H9 (cell line): ENCODE data around the gene DBF4. TPM values are rescaled to one million over a fixed set of nuclear protein-coding genes. Genes with fewer than 3 reads are reported as not detected.
A peak's percentile ranks its signal among the peaks of the same experiment; 100 is the strongest.
"Not testable (repeated sequence)": the region's sequence is repeated elsewhere in the genome, so short reads cannot be mapped to it uniquely, and the experiment has no call there.

ENCODE experiments used
- DNase-seq: peaks from one replicate; pipeline ENCODE4 v3.0.0-alpha.2; 2017
- H2AFZ ChIP-seq: one replicate; pipeline ENCODE4 v1.6.1; 2013; ENCODE audit warnings: mild to moderate bottlenecking, low read length, control low read depth, moderate library complexity
- H2AK5ac ChIP-seq: 2 replicates; pipeline ENCODE4 v1.6.1; 2013; ENCODE audit warnings: low read length, control low read depth, mixed read lengths; ENCODE audit not compliant: insufficient read length
- H2BK120ac ChIP-seq: one replicate; pipeline ENCODE4 v1.6.1; 2013; ENCODE audit warnings: low read depth, mild to moderate bottlenecking, low read length, control low read depth, inconsistent platforms; ENCODE audit not compliant: poor library complexity, severe bottlenecking
- H2BK12ac ChIP-seq: 2 replicates; pipeline ENCODE4 v1.6.1; 2013; ENCODE audit warnings: low read length, control low read depth, mixed read lengths, low read depth; ENCODE audit not compliant: insufficient read length
- H2BK15ac ChIP-seq: 2 replicates; pipeline ENCODE4 v1.6.1; 2013; ENCODE audit warnings: low read depth, low read length, control low read depth
- H2BK20ac ChIP-seq: one replicate; pipeline ENCODE4 v1.6.1; 2013; ENCODE audit warnings: low read depth, mild to moderate bottlenecking, low read length, control low read depth, inconsistent platforms; ENCODE audit not compliant: poor library complexity, severe bottlenecking
- H2BK5ac ChIP-seq: 2 replicates; pipeline ENCODE4 v1.6.1; 2013; ENCODE audit warnings: low read length, control low read depth, mixed read lengths; ENCODE audit not compliant: insufficient read length
- H3K14ac ChIP-seq: 2 replicates; pipeline ENCODE4 v1.6.1; 2013; ENCODE audit warnings: low read length, control low read depth; ENCODE audit not compliant: insufficient read depth
- H3K18ac ChIP-seq: 2 replicates; pipeline ENCODE4 v1.6.1; 2013; ENCODE audit warnings: low read depth, mild to moderate bottlenecking, mixed read lengths, low read length, control low read depth; ENCODE audit not compliant: insufficient read length
- H3K23ac ChIP-seq: 2 replicates; pipeline ENCODE4 v1.6.1; 2013; ENCODE audit warnings: low read length, control low read depth, mixed read lengths, low read depth; ENCODE audit not compliant: insufficient read length
- H3K23me2 ChIP-seq: 2 replicates; pipeline ENCODE4 v1.6.1; 2013; ENCODE audit warnings: low read depth, mild to moderate bottlenecking, mixed read lengths, low read length, control low read depth; ENCODE audit not compliant: insufficient read length, poor library complexity, severe bottlenecking
- H3K27ac ChIP-seq: 2 replicates; pipeline ENCODE4 v1.5.1; 2013; ENCODE audit warnings: low read length, control low read depth, mixed read lengths, low read depth; ENCODE audit not compliant: insufficient read length
- H3K27me3 ChIP-seq: 2 replicates; pipeline ENCODE4 v1.6.1; 2013; ENCODE audit warnings: low read length, control low read depth, inconsistent platforms; ENCODE audit not compliant: insufficient read depth
- H3K4ac ChIP-seq: 2 replicates; pipeline ENCODE4 v1.6.1; 2013; ENCODE audit warnings: low read depth, mild to moderate bottlenecking, control low read depth, inconsistent platforms, low read length, moderate library complexity
- H3K4me1 ChIP-seq: 2 replicates; pipeline ENCODE4 v1.6.1; 2013; ENCODE audit warnings: low read length, control low read depth, inconsistent platforms; ENCODE audit not compliant: insufficient read depth
- H3K4me2 ChIP-seq: 2 replicates; pipeline ENCODE4 v1.6.1; 2013; ENCODE audit warnings: low read length, control low read depth, mixed read lengths; ENCODE audit not compliant: insufficient read length, insufficient read depth
- H3K56ac ChIP-seq: 2 replicates; pipeline ENCODE4 v1.6.1; 2013; ENCODE audit warnings: low read depth, mild to moderate bottlenecking, mixed read lengths, low read length, control low read depth; ENCODE audit not compliant: insufficient read length
- H3K79me1 ChIP-seq: 2 replicates; pipeline ENCODE4 v1.6.1; 2013; ENCODE audit warnings: low read depth, mild to moderate bottlenecking, moderate library complexity, low read length, control low read depth, inconsistent platforms; ENCODE audit not compliant: insufficient read depth, poor library complexity, severe bottlenecking
- H3K79me2 ChIP-seq: 2 replicates; pipeline ENCODE4 v1.6.1; 2013; ENCODE audit warnings: low read length, control low read depth, inconsistent platforms; ENCODE audit not compliant: insufficient read depth
- H3K9ac ChIP-seq: 2 replicates; pipeline ENCODE4 v1.6.1; 2013; ENCODE audit warnings: low read length, control low read depth, mixed read lengths; ENCODE audit not compliant: insufficient read length; ENCODE audit errors: extremely low read depth
- H3K9me3 ChIP-seq: one replicate; pipeline ENCODE4 v1.6.1; 2013; ENCODE audit warnings: low read depth, low read length, inconsistent platforms; ENCODE audit not compliant: control insufficient read depth
- H3T11ph ChIP-seq: one replicate; pipeline ENCODE4 v1.6.1; 2013; ENCODE audit warnings: mild to moderate bottlenecking, low read length, control low read depth, inconsistent platforms
- H4K20me1 ChIP-seq: one replicate; pipeline ENCODE4 v1.6.1; 2013; ENCODE audit not compliant: control insufficient read depth, insufficient read length, insufficient read depth
- H4K5ac ChIP-seq: 2 replicates; pipeline ENCODE4 v1.6.1; 2013; ENCODE audit warnings: low read depth, mild to moderate bottlenecking, mixed read lengths, low read length, control low read depth; ENCODE audit not compliant: insufficient read length
- H4K8ac ChIP-seq: replicated peaks from 2 replicates; pipeline ENCODE4 v1.6.1; 2013; ENCODE audit warnings: low read length, control low read depth, mixed read lengths, low read depth; ENCODE audit not compliant: insufficient read length
- H4K91ac ChIP-seq: 2 replicates; pipeline ENCODE4 v1.6.1; 2013; ENCODE audit warnings: low read depth, mild to moderate bottlenecking, moderate library complexity, mixed read lengths, low read length, control low read depth; ENCODE audit not compliant: insufficient read length
- H3K27ac Mint-ChIP-seq, 3 experiments: 2 replicates in 2 of 3; 3 replicates in 1 of 3; pipeline ENCODE4 v1.8.0; 2020 to 2021; ENCODE audit warnings: mixed read lengths in 3 of 3, mild to moderate bottlenecking in 1 of 3, moderate library complexity in 1 of 3
- H3K27me3 Mint-ChIP-seq: 2 replicates; pipeline ENCODE4 v1.8.0; 2021; ENCODE audit warnings: low read depth, mild to moderate bottlenecking, moderate library complexity, mixed read lengths
- H3K36me3 Mint-ChIP-seq, 3 experiments: 2 replicates in 2 of 3; 3 replicates in 1 of 3; pipeline ENCODE4 v1.8.0; 2020 to 2021; ENCODE audit warnings: low read depth in 3 of 3, mixed read lengths in 3 of 3; ENCODE audit not compliant: insufficient read depth in 1 of 3
- H3K4me1 Mint-ChIP-seq, 2 experiments: 2 replicates each; pipeline ENCODE4 v1.8.0; 2020; ENCODE audit warnings: mixed read lengths in 2 of 2
- H3K4me3 Mint-ChIP-seq, 2 experiments: 2 replicates in 1 of 2; 3 replicates in 1 of 2; pipeline ENCODE4 v1.8.0; 2020 to 2021; ENCODE audit warnings: mild to moderate bottlenecking in 2 of 2, mixed read lengths in 2 of 2, moderate library complexity in 1 of 2
- H3K9me3 Mint-ChIP-seq, 2 experiments: 2 replicates in 1 of 2; 3 replicates in 1 of 2; pipeline ENCODE4 v1.8.0; 2020; ENCODE audit warnings: mild to moderate bottlenecking in 2 of 2, mixed read lengths in 2 of 2, moderate library complexity in 1 of 2
- WGBS: extraction: QIAGEN DNeasy Blood & Tissue Kit; methylation state at CpG from one replicate; pipeline ENCODE4 v1.1.7; 2013; ENCODE audit warnings: missing lambda C conversion rate, low lambda C conversion rate, mixed read lengths; ENCODE audit not compliant: insufficient read length; ENCODE audit errors: extremely low coverage; 5-methylcytosine and 5-hydroxymethylcytosine counted together
- total RNA-seq: library from RNA; stranded (reverse); gene quantifications from 2 replicates; pipeline ENCODE4 v1.2.1, GENCODE V29; 2021
- TF ChIP-seq, protein P1 (sequence below): fragments of 200-600 bp; sonication (generic); conservative IDR thresholded peaks from 3 replicates; pipeline ENCODE4 v1.8.0; 2021; ENCODE audit warnings: antibody characterized with exemption, mild to moderate bottlenecking

DBF4 gene
- total RNA-seq, 1 experiment from 2014 or later: 75.9 TPM

- Mint-ChIP-seq H3K36me3 (peaks cover 0 to 1% (median 0%) of the 10 kb centered on the region in 3 experiments; a peak in 2 of 7 replicates), H3K27me3 (no peaks in the 10 kb centered on the region), H3K4me1 (no peaks in the 10 kb centered on the region), H3K27ac (peak overlapping the region; percentile 31 to 62 (median 57); a peak in 3 of 7 replicates), H3K4me3 (no peak overlapping the region), H3K9me3 (no peaks in the 10 kb centered on the region)
- TF ChIP-seq, protein P1, sequence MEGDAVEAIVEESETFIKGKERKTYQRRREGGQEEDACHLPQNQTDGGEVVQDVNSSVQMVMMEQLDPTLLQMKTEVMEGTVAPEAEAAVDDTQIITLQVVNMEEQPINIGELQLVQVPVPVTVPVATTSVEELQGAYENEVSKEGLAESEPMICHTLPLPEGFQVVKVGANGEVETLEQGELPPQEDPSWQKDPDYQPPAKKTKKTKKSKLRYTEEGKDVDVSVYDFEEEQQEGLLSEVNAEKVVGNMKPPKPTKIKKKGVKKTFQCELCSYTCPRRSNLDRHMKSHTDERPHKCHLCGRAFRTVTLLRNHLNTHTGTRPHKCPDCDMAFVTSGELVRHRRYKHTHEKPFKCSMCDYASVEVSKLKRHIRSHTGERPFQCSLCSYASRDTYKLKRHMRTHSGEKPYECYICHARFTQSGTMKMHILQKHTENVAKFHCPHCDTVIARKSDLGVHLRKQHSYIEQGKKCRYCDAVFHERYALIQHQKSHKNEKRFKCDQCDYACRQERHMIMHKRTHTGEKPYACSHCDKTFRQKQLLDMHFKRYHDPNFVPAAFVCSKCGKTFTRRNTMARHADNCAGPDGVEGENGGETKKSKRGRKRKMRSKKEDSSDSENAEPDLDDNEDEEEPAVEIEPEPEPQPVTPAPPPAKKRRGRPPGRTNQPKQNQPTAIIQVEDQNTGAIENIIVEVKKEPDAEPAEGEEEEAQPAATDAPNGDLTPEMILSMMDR: no peak
- H3K9ac ChIP-seq: no peak overlapping the region
- H4K5ac ChIP-seq: peak overlapping the region; percentile 42
- no peaks in the 10 kb centered on the region for H3K9me3 ChIP-seq
- no peak overlapping the region for H3T11ph ChIP-seq
- no peak overlapping the region for H3K14ac ChIP-seq
- no peak overlapping the region for H2BK12ac ChIP-seq
- H2AK5ac ChIP-seq: no peak overlapping the region
- no peak overlapping the region for H2BK5ac ChIP-seq
- no peaks in the 10 kb centered on the region for H3K4me1 ChIP-seq
- H2BK20ac ChIP-seq: no peak overlapping the region
- H3K56ac ChIP-seq: no peak overlapping the region
- no peaks in the 10 kb centered on the region for H3K79me1 ChIP-seq
- H3K18ac ChIP-seq: no peak overlapping the region
- H4K20me1 ChIP-seq: no peaks in the 10 kb centered on the region
- no peaks in the 10 kb centered on the region for H3K27me3 ChIP-seq
- no peaks in the 10 kb centered on the region for H3K79me2 ChIP-seq
- H3K23me2 ChIP-seq: no peaks in the 10 kb centered on the region
- no peak overlapping the region for H4K8ac ChIP-seq
- no peak overlapping the region for H2BK15ac ChIP-seq
- H2AFZ ChIP-seq: no peak overlapping the region
- no peak overlapping the region for H2BK120ac ChIP-seq
- no peak for DNase-seq
- H3K27ac ChIP-seq: no peak overlapping the region
- no peak overlapping the region for H4K91ac ChIP-seq
- no peak overlapping the region for H3K4me2 ChIP-seq
- H3K4ac ChIP-seq: no peak overlapping the region
- no CpG with 5 or more reads among the region's 3 CpGs for WGBS
- no peak overlapping the region for H3K23ac ChIP-seq
Observed at GRCh38 chr7:87944547-87944946, 68.3 kb downstream of the DBF4 start.

DNA sequence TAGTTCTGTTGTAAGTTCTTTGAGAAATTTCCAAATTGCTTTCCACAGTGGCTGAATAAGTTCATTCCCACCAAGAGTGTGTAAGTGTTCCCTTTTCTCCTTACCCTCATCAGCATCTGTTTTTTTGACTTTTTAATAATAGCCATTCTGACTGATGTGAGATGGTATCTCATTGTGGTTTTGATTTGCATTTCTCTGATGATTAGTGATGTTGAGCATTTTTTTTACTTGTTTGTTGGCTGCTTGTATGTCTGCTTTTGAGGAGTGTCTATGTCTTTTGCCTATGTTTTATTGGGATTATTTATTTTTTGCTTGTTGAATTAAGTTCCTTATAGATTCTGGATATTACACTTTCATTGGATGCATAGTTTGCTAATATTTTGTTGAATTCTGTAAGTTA, 69.6 kb downstream of the DBF4 start:
- not testable (repeated sequence) for H3K27me3 ChIP-seq, H3K27ac ChIP-seq, H3T11ph ChIP-seq, H2AK5ac ChIP-seq, H3K23me2 ChIP-seq, H4K91ac ChIP-seq, H4K20me1 ChIP-seq, H2BK12ac ChIP-seq, H3K9ac ChIP-seq, H3K27me3 Mint-ChIP-seq, H3K4ac ChIP-seq, H3K4me1 ChIP-seq, H3K79me2 ChIP-seq, H3K9me3 ChIP-seq, H3K4me1 Mint-ChIP-seq, H3K4me2 ChIP-seq, H3K27ac Mint-ChIP-seq, H3K23ac ChIP-seq, H2BK5ac ChIP-seq, H2BK15ac ChIP-seq, H3K56ac ChIP-seq, DNase-seq, H3K9me3 Mint-ChIP-seq, H3K18ac ChIP-seq, H3K79me1 ChIP-seq, H2AFZ ChIP-seq, H2BK20ac ChIP-seq, H2BK120ac ChIP-seq, H4K5ac ChIP-seq, H4K8ac ChIP-seq, H3K4me3 Mint-ChIP-seq, H3K36me3 Mint-ChIP-seq, H3K14ac ChIP-seq
